Globus pallidus (tissue), 1 donor: ENCODE results near the gene MRPL14.
A peak's percentile ranks its signal among the peaks of the same experiment; 100 is the strongest.

ENCODE experiments used
- DNase-seq: peaks from one replicate; pipeline ENCODE4 v3.0.0-alpha.2; 2015; ENCODE audit warnings: low spot score

The MRPL14 gene

GRCh38 chr6:44078827-44079671, 48.2 kb downstream of the MRPL14 start:
- DNase-seq, result peak; percentile 75

- DNase-seq, result no peak
Observed at GRCh38 chr6:44078219-44078826, 48.9 kb downstream of the MRPL14 start.

- DNase-seq, result no peak
Observed at GRCh38 chr6:44077214-44077946, 49.9 kb downstream of the MRPL14 start.

- peak; percentile 65 for DNase-seq
Observed at GRCh38 chr6:44076356-44077213, 50.7 kb downstream of the MRPL14 start.

GRCh38 chr6:44075647-44076355, 51.5 kb downstream of the MRPL14 start:
- no peak for DNase-seq

GRCh38 chr6:44074813-44075646, 52.2 kb downstream of the MRPL14 start:
- no peak for DNase-seq

GRCh38 chr6:44074439-44074812, 52.8 kb downstream of the MRPL14 start:
- peak; percentile 74 for DNase-seq

- DNase-seq, result no peak
Observed at GRCh38 chr6:44073612-44074438, 53.4 kb downstream of the MRPL14 start.

- peak; percentile 77 for DNase-seq
Observed at GRCh38 chr6:44072959-44073611, 54.2 kb downstream of the MRPL14 start.

- no peak for DNase-seq
Observed at GRCh38 chr6:44072452-44072958, 54.7 kb downstream of the MRPL14 start.

GRCh38 chr6:44071670-44072451, 55.4 kb downstream of the MRPL14 start:
- DNase-seq, result no peak

- no peak for DNase-seq
Observed at GRCh38 chr6:44068607-44069296, 58.5 kb downstream of the MRPL14 start.

- DNase-seq, result no peak
Observed at GRCh38 chr6:44067173-44068139, 59.8 kb downstream of the MRPL14 start.

GRCh38 chr6:44066394-44067172, 60.7 kb downstream of the MRPL14 start:
- DNase-seq, result no peak

GRCh38 chr6:44065443-44066140, 61.7 kb downstream of the MRPL14 start:
- no peak for DNase-seq
